GM21390 (cell line): ENCODE results near the gene POMT2.
"Not testable (repeated sequence)": the region's sequence is repeated elsewhere in the genome, so short reads cannot be mapped to it uniquely, and the experiment has no call there.

Experiments used
- ATAC-seq: cut with Tn5 transposase; IDR thresholded peaks from one replicate; pipeline ENCODE4 v1.9.1; 2021; ENCODE audit not compliant: unreplicated experiment

Gene POMT2

DNA sequence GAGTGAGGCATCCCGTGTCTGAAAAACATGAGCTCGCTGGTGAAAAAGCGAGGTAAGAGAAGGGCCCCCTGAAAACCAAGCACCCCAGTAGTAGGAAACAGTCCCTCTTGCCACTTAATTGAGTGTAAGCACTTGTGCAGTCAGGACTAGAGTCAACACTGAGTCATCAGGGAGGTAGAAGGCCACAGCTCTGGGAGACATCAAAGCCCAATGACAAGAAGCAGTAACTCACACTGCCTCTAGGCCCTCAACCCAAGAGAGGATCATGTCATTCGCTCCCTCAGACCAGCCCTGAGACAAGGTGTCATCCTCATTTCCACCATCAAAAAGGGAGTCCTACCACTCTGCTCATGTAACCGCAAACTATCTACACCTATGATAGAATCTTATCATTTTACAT lies 17.8 kb downstream of the POMT2 start:
- ATAC-seq = no peak

DNA sequence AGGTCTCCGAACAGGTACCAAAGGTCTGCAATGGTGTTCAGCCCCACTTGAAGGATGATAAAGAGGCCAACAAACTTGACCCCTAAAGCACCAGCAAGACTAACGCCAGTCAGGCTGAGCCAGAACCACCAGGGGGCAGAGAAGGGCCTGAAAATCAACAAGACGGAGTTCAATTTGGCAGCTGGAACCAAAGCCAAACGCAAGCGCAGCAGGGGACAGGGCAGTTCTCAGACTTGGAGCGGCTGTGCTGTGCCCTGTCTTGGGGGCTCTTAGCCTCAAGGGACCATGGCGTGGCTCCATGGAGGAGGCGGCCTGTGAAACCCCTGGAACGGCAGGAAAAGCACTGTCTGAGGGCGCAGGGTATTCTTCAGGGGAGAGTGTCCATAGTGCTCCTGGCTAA lies 19.6 kb downstream of the POMT2 start:
- ATAC-seq = no peak

- no peak for ATAC-seq
Measured at GRCh38 chr14:77299771-77300170, 20.9 kb downstream of the POMT2 start.

- no peak for ATAC-seq
Measured at GRCh38 chr14:77296906-77297305, 23.8 kb downstream of the POMT2 start.

- ATAC-seq = no peak
Measured at GRCh38 chr14:77296155-77296554, 24.5 kb downstream of the POMT2 start.

GRCh38 chr14:77290705-77291104 lies 30.0 kb downstream of the POMT2 start:
- no peak for ATAC-seq

DNA sequence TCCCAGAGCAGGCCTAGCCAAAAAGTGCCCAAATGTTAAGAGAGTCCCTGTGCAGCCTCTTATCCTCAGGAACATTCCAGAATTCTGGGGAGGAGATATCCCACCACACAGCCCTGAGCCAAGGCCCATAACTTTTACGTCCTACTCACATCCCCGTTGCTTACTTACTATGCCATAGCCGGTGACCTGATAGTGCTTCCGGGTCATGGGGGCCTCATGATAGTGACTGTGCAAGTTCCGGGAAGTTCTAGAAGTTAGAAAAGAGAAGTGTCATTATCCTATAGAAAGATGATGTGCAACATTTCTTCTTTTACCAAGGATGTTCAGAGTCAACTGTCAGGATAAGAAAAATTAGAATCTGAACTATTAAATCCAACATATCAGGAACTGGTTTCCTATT lies 34.1 kb downstream of the POMT2 start:
- ATAC-seq = no peak

DNA sequence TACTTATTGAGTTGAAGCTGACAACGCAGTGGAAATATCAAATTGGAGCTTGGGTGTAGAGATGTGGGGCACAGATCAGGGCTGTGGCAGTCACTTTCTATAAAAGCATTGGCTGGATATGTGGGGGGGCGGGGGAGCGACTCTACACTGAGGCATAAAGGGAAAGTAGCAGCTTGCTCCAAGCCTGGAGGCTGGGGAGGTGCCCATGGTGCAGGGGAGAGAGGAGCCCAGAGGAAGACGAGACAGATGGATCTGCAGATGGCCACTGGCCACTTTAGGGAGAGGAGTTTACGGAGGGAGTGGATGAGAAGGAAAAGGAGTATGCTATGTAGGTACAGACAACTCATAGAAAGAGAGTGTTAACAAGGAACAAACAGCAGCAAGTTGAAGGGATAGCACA lies 36.2 kb downstream of the POMT2 start:
- ATAC-seq = no peak

DNA sequence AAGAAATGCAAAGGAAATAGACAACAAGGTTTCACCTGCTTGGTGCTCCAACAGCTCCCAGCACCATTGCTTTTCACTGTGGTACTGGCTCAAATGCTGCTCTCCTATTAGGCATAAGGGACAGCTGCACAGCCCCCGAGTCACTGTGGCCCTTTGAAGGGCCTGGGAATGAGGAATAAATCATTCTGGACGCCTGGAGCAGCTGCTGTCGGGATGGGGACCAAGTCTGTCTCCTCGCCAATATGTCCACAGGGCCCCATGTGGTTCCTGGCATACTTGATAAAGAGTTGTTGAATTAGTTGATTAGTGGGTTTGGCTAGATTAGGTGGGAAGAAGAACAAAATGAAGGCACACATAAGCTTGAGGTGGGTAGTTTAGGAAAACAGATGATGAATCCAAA lies 36.6 kb downstream of the POMT2 start:
- no peak for ATAC-seq

- no peak for ATAC-seq
Measured at GRCh38 chr14:77281852-77282410, 38.8 kb downstream of the POMT2 start.

- ATAC-seq = not testable (repeated sequence)
Measured at GRCh38 chr14:77280921-77281320, 39.8 kb downstream of the POMT2 start.

- no peak for ATAC-seq
Measured at GRCh38 chr14:77279719-77280118, 41.0 kb downstream of the POMT2 start.

- no peak for ATAC-seq
Measured at GRCh38 chr14:77278461-77279230, 42.0 kb downstream of the POMT2 start.

DNA sequence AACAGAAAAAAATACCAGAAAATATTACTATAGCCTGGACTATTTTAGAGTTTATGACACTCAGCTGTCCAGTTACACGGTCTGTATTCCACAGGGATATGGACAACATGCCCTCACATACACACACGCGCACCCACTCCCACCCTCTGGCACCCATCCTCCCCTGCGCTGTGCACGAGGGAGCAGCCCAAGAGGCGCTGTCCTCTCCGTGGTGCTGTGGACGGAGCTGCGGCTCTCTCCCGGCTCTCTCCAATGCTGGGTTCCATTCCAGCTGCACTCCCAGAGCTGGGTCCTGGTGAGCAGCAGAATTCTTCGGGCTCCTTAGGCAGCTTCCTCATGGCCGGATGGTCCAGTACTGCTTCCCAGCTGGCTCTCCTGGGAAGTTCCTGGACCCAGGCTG lies 43.7 kb downstream of the POMT2 start:
- ATAC-seq = no peak

GRCh38 chr14:77276295-77276935 lies 44.3 kb downstream of the POMT2 start:
- ATAC-seq = no peak

GRCh38 chr14:77275601-77276017 lies 45.1 kb downstream of the POMT2 start:
- ATAC-seq = no peak

DNA sequence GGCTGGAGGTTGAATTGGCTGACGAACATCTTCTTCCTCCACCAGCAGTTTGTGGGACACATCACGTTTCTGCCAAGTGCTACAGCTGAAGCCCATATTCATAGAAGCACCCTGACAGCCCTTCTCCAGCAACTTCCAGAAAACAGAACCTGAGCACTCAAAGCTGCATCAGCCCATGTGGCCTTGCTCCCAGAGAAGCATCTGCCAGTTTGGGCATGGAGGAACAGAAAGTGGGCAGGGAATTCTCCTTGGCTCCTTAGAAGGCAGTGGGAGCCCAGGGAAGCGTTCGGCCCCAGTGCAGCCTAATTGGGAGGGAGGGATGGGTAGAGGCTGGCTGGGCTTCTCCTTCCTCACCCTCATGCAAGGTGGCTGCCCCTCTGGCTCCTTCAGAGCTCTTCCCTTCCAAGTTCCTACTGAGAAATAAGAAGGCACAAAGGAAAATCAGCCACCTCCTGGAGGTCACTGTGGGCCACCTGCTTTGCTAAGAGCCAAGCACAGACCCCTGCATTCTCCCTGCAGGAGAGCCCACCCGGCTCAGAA lies 45.6 kb downstream of the POMT2 start:
- ATAC-seq = no peak

DNA sequence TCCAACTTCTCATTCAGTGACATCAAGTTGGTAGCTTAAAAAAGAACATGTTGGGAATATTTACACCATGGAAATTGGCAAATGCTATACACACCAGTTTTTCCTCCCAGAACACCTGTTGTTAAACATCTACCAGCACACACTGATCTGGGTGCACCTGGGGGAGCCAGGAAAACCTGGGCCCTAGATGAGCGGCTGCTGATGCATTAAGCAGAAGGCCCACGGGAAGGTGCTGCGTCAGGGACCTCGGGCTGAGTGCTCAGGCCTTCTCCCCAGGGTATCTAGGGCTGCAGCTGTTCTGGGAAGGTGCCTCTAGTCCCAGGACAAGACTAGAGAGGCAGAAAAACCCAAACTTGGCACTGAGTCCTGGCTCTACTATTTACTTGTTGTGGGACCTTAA lies 46.9 kb downstream of the POMT2 start:
- ATAC-seq = no peak

- no peak for ATAC-seq
Measured at GRCh38 chr14:77272261-77272660, 48.4 kb downstream of the POMT2 start.

DNA sequence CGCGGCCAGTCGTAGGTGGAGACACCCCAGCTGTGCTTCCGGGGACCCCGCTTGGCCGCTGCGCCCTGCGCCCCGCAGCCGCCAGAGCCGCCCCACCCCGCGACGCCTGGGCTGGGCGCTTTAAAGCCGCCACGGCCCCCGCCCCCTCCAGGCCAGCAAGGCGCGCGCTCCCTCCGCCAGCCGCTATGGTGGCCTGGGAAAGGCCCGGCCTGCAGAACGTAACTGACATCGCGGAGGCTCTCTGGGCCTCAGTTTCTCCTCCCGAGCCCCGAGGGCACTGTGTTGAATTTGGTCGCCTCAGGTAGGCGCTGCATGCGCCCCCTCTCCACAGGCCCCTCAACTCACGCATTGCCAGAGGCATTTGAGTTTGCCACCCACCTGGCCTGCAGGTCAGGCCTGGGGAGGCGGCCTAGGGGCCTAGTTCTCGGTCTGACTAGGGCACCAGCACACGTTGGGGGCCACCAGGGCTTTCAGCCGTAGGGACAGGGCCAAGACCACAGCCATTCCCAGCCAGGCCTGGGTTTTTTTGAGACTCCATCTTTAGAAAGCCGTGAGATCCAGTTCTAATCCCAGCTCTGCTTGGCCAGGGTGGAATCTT lies 49.5 kb downstream of the POMT2 start, which contains the start of gene NGB:
NGB (minus strand) TSS at position 94 of the 598 bp plus-strand sequence. CDS start 269 bp downstream, outside the sequence.
- ATAC-seq = no peak

GRCh38 chr14:77270361-77271112 lies 50.1 kb downstream of the POMT2 start:
- ATAC-seq = no peak
